NCI-H524 treated with DMSO at 0.1 percent for 48 hours (cell line): Measurements from ENCODE around the gene TMF1.

Experiments
- DNase-seq: peaks from one replicate; lab custom pipeline; 2025; lab: John Stamatoyannopoulos, UW

TMF1 gene

DNA sequence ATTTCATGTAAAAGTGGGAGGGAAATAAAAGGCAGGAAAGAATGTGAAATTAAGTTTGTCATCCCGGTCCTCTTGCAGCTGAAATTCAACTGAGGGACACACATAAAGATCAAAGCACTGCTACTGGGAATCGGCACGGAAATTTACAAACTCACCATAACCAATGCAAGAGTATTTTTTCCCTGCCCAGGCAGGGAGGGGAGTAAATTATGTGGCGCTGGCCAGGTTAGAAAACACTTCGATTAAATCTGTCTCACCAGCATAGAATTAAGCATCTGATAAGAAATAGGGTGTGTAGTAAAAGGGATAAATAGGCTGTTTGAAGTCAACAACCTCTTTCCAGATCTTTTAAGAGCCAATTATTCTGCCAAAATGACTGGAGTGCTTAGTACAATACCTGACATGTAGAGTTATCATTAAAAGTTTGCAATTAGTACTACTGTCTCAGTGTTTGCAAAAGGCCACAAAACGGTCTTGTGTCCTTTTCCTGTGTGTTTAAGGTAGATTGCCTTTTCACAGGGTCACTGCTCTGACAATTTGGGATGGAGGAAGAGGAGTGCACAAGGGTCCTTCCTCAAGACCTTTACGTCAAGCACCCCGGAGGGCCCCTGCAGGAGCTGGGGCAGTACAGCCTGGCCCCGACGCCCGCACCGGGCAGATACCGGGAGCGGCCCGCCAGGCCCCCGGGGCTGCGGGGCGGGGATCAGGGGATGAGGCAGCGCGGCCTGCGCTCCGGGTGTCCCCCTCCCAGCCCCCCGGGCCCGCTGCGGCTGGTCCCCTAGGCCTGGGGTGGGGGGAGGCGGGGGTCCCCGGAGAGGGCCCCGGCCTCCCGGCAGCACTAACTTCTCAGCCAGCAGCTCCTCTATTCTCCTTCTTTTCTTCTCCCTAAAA, 27.4 kb upstream of the TMF1 start:
- no peak for DNase-seq

DNA sequence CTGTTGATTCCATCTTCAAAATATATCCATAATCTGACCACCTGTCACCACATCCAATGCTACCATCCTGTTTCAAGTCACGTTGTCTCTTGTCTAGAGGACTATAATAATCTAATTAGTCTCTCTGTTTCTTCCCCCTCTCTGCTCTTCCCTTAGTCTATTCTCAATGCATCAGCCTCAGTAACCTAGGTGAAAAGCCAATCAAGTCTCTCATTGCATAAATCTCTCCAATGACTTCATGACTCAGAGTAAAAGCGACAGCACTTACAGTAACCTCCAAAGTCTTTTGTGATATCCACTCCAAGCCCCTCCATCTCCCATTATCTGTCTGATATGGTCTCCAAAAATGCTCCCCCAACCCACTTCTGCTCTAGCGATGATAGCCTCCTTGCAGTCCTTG, 20.8 kb upstream of the TMF1 start:
- peak; percentile 86 for DNase-seq

DNA sequence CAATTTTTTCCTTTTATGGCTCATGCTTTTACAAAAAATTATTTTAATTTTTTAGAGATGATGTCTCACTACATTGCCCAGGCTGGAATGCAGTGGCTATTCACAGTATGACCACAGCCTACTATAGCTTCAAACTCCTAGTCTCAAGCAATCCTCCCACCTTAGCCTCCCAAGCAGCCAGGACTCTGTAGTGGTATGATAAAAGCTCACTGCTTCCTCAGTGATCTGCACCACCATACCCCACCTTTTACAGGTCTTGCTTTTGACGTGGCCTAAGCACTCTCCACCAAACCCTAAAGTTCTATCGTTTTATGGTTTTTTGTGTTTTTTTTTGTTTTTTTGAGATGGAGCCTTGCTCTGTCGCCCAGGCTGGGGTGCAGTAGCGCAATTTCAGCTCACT, 14.0 kb upstream of the TMF1 start:
- DNase-seq: no peak

DNA sequence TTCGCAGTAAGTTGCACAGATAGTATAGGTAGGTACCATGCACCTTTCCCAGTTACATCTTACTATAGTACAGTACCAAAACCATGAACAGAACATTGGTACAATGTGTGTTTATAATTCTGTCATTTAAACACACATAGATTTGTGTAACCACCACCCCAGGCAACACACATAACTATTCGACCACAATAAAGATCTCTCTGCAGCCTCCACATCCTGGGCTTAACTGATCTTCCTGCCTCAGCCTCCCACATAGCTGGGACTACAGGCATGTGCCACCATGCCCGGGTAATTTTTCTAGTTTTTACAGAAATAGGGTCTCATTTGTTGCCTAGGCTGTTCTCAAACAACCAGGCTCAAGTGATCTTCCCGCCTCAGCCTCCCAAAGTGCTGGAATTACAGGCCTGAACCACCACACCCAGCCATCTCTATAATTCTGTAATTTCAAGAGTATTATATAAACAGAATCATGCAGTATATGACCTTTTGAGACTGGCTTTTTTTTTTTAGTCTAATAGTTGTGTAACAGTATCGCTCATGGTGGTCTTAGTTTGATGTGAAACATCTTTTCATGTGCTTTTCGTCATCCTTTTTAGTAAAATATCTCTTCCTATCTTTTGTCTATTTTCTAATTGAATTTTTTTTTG, 13.3 kb upstream of the TMF1 start:
- DNase-seq: no peak

DNA sequence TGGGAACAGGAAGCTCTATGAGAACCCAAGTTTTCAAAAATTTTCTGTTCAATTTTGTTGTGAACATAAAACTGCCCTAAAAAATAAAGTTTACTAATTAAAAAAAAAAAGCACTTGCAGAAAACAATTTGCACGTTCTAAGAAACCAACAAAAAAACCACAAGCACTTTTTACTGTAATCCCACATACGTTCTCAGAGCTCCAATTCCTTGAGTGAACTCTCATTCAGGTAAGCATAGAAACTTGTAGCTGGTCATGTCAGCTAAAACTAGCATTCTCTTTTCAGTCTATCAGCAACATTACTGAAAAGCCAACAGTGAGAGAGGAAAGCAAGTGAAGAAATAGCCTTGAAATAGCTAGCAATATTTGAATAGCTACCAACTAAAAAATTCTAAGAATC, 11.5 kb upstream of the TMF1 start:
- DNase-seq: no peak

DNA sequence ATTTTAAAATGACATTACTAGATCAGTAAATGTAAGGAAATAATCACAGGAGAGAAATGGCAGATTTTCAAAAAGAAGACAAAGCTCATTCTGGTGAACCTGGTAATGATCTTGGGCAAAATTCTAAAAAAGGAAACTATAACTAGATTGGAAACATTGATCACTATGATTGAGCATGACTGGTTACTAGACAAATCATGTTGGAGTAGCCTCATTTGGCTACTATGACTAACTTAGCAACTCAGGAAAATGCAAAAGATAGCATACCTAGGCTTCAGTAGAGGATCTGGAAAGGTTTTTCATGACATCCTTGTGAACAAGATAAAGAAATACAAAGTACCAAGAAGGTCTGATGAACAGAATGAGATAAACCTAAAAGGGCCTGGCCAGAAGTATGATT, 7.6 kb upstream of the TMF1 start:
- no peak for DNase-seq

DNA sequence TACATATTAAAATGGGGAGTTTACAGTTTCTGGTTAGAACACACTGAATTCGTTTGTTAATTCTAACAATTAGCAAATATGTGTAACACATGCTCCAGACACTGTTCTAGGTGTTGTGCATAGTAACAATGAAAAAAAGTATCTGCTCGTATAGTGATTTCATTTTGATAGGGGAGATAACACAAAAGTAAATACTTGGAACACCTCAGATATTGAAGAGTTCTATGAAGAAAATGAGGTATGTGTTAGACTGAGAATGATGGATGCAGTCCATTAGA, 6.8 kb upstream of the TMF1 start:
- no peak for DNase-seq

DNA sequence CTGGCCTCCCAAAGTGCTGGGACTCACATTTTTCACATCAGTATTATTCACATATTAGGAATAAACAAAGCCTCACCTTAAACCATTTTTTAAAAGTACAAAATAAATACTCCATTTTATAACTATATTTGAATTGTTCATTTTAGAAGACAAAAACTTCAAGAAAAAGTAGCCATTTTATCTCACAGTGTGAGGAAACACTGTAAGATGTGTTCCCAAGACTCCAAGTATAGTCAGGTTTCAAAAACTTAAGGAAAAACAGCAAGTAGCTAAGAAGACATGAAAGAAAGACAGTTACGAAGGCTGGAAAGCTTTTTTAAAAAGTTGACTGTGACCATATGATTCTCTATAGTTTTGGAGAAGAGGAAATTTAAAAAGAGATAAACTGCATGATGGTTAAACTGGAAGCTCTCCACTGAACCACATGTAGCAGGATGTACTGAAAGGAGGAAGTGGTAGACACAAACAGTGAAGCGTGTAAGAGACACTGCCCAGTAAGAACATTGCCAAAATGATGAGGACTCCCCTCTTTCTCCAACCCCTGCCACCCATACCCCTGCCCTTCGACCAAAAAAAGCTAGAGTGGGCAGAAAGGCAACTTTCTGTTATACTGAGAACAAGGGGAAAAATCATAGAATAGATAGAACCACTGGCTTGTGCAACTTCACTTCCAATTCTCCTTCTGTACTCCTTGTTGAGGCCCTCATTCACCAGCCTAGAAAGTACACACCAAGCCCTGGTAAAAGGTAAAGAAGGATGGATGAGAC, 6.2 kb upstream of the TMF1 start:
- DNase-seq: no peak

DNA sequence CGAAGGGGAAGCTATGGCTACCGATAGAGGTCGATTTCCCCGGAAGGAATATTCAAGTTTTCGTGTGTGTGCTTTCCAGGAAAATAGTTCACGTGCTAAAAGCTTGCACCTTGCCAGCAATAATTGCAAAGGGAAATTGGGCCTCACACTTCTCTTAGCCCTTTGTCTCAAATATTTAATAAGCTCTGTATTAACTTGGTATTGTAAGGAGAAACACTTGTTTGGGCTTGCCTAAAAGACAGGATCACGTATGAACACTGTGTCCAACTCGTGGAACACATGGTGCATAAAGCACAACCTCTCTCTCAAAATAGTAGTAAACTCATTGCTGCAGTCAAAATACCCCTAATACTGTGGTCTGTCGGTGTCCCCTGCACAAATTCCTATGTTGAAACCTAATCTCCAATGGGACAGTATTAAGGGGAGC, 352 bp upstream of the TMF1 start:
- no peak for DNase-seq

DNA sequence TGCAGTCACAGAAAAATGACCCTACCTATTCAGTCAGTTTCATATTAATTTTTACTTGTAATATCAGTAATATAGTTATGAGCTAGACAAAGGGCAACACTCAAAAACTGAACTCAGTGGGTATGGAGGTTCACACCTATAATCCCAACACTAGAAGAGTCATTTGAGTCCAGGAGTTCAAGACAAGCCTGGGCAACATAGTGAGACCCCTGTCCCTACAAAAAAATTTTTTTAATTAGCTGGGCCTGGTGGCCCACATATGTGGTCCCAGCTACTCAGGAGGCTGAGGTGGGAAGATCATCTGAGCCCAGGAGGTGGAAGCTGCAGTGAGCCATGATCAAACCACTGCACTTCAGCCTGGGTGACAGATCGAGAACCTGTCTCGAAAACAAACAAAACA, 3.1 kb downstream of the TMF1 start:
- no peak for DNase-seq

DNA sequence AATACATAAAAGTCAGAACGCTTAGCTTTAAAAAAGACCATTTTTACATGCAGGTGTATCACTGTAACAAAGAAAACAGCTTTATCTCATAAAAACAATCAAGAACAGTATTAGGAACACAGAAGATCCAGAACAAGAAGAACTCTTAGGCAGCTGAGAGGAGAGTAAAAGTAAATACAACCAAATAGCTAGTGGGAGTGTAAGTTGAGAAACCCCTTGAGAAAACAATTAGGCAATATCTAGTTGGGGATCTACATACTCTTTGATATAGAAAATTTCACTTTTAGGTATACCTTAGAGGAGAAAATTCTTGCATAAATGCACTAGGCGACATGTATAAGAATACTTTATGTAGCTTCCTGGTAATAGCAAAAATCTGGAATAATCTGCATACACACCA, 7.5 kb downstream of the TMF1 start:
- DNase-seq: no peak

DNA sequence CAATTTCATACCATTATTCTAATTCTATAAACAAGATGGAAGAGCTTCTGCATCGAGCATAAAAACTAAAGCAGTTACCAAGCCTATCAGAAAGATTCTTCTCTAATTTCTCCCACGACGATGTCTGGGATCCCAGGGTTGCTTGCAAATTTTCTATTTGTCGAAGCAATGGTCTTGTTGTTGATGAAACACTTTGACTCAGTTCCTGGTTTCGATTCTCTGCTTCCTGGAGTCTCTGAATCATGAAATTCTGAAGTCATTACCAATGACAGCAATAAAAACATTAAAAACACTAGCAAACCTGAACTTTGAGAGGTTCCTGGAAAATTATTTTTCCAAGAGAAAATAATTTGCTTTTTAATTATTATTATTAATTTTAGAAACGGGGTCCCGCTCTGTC, 18.7 kb downstream of the TMF1 start:
- no peak for DNase-seq

DNA sequence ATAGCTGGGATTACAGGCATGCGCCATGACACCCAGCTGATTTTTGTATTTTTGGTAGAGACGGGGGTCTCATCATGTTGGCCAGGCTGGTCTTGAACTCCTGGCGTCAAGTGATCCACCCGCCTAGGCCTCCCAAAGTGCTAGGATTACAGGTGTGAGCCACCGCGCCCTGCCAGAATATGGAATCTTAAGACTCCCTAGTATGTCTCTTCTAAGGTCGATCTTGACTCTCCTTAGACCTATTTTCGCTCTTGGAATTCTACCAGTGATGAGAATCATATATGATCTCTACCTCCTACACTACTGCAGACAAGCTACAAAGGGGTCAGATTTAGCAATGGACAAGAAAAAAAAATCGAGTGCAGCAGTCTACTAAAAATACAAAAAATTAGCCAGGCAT, 19.4 kb downstream of the TMF1 start:
- DNase-seq: no peak

DNA sequence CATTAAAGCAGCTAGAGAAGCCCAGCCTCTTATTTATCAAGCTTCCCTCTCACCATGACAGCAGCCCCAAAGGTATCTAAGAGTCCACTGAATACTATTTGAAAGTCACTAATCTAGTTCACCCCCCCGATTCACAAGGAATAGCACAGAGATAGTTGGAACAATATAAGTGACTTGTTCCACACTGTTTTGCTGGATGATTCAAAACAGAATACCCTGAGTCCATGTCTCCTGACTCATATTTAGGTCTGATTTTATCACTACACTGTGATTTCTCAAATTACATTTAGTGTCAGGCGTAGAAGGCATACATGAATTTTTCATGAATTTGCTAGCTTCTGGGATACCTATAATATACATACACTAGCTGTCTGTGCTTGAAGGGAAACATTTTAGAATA, 20.0 kb downstream of the TMF1 start:
- DNase-seq: no peak

DNA sequence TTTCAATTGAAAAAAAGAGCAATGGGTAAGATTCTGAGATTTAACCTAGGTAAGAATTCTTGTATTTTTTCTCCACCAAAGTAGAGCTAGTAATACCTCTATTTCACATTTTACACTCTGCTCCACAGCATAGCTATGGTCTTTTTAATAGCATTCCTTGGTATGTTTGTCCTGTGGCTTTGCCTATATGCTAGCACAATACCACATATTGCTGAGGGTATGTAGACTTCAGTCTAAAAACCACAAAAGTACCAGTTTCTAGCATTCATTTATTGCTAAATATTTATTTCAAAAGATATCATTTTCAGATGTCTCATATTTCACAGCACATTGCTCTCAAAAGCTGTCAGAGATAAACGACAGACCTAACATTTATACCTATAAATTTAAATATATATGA, 20.5 kb downstream of the TMF1 start:
- DNase-seq: no peak

DNA sequence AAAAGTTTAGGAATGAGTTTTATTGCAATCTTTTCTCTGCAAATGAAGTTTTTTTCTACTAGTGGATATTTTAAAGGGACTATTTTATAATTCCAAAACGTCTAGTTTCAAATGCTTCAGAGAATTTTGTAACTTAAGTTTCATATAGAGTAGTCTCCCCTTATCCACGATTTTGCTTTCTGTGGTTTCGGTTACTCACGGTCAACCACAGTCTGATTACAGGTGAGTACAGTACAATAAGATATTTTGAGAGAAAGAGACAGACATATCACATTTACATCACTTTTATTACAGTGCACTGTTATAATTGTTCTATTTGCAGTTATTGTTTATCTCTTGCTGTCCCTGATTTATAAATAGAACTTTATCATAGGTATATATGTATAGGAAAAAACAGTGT, 31.3 kb downstream of the TMF1 start:
- DNase-seq: no peak

DNA sequence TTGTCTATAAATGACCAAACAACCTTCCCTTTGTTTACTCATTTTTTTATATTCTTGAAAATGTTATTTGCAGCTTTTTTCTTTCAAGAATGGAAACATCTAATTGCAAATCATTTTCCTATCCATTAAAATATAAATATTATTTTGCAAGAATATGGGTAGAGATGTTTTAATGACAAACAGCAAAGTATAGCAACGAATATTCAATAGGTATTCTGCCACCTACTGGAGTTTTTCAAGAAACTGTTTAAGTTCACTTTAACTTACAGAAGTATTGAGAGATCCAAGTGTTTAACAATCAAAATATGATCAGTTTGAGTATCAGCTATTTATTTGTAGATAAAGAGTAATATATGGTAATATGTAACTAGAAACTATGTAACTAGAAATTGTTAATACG, 31.7 kb downstream of the TMF1 start:
- DNase-seq: no peak

DNA sequence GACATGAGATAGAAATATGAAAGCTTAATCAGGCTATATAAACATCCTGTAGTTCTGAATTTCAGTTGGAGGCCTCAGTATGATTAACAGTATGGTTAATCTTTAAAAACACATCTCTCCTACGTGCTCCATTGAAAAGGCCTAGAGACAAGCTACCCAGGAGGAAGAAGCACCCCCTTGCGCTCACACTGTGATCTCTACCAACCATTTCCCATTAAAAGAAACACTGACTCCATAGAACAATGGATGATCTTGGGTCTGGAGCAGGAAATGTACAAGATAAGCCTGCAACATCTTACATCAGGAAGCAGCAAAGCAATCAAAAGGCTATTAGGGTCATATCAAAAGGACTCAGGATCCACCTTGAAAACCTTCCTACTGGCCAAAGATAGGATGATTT, 35.2 kb downstream of the TMF1 start:
- no peak for DNase-seq

DNA sequence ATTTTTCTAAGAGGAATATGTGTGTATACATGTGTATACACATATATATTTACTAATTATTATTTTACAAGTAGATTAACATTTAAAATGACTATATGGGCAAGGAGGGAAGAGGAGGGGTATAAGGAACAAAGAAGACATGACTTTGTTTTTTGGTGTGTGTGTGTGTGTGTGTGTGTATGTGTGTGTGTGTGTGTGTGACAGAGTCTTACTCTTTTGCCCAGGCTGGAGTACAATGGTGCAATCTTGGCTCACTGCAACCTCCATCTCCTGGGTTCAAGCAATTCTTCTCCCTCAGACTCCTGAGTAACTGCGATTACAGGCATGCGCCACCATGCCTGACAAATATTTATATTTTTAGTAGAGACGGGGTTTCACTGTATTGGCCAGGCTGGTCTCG, 36.0 kb downstream of the TMF1 start:
- no peak for DNase-seq

DNA sequence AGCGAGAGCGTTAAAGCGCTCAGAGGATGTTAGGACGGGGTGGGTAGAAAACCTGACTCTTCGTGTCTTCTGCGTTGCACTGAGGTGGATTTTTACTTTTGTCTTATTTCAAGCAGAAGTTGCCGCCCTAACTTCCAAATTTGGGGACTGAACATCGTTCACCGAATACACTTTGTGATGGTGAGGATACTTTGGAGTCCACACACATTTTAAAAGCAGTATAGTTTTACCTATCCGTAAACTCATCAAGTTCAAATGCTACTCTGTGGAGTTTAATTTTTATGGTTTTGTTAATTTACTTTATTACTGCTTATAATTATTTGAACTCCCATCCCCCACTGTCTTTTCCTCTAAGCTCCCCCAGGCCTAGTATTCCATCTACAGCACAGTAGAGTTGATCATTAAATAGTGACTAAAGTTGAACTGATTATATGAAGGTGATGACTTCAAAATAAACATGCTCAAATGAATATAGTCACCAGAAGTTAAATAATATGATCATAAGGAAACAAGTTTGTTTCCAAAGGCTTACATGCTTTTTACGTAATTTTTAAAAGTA, 38.0 kb downstream of the TMF1 start:
- no peak for DNase-seq

DNA sequence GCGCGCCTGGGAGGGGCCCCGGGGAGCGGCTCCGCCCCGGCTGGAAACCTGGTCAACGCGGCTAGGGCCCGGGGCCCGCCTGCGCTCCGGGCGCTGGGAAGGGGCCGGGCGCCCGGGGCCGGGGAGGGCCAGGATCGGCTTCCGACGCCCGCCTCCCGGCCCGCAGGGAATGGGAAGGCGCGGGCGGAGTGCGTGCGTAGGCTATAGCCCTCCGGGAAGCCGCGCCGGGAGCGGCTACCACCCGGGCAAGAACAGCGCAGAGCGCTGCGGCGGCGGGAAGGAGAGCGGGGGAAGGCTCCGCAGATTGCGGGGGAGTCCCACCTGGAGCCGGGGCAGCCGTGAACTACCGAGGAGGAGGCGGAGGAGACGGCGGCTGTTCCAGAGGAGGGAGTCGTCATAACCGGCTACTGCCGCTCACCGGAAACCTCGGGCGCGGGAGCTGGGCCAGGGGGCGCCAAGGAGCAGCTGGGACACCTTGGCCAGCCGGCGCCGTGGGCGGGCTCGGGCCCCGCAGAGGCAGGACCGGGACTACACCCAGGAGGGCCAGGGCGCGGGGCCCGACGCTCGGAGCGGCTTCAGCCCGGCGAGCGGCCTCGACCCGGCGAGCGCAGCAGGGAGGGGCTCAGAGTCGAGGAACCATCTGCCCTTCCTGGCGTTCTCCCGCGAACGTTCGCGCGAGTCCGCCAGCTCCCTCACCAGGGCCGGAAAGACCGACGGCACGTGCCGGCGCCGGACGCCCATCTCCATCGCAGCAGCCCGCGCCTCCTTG, 38.7 kb downstream of the TMF1 start, which contains the start of gene EOGT:
Gene EOGT, minus strand, starts transcription at position 432 of the 769 bp plus-strand sequence. CDS start 3,838 bp downstream, outside the sequence.
- DNase-seq: peak; percentile 6

DNA sequence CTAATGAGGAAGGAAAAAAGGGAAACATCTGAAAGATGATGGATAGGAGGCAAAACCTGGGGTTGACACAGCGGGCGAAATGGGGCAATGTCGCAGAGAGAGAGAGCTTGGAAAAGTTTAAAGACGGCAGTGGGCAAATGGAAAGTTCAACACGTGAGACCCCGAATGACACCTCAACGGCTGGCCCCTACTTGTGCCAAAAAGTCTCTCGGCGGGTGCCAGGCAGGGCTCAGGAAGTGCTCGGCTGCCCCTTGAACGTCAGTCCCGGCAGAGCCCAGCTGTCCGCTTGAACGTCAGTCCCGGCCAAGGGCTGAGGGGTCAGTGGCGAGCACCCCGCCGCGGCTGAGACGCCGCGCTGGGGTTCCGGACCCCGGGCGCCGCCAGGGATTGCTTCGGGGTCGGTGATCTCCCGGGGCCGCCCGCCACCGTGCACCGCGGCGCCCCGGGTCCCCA, 39.3 kb downstream of the TMF1 start:
- no peak for DNase-seq
